Measurements from ENCODE around the gene DYRK1A.

DYRK1A gene

GRCh38 chr21:37372127-37372731 lies 5.7 kb downstream of the DYRK1A start:
- TF ChIP-seq, protein P1, sequence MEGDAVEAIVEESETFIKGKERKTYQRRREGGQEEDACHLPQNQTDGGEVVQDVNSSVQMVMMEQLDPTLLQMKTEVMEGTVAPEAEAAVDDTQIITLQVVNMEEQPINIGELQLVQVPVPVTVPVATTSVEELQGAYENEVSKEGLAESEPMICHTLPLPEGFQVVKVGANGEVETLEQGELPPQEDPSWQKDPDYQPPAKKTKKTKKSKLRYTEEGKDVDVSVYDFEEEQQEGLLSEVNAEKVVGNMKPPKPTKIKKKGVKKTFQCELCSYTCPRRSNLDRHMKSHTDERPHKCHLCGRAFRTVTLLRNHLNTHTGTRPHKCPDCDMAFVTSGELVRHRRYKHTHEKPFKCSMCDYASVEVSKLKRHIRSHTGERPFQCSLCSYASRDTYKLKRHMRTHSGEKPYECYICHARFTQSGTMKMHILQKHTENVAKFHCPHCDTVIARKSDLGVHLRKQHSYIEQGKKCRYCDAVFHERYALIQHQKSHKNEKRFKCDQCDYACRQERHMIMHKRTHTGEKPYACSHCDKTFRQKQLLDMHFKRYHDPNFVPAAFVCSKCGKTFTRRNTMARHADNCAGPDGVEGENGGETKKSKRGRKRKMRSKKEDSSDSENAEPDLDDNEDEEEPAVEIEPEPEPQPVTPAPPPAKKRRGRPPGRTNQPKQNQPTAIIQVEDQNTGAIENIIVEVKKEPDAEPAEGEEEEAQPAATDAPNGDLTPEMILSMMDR (conservative IDR thresholded peaks at IDR 0.05): no peak
- no peak overlapping the region for H3K27ac ChIP-seq

DNA sequence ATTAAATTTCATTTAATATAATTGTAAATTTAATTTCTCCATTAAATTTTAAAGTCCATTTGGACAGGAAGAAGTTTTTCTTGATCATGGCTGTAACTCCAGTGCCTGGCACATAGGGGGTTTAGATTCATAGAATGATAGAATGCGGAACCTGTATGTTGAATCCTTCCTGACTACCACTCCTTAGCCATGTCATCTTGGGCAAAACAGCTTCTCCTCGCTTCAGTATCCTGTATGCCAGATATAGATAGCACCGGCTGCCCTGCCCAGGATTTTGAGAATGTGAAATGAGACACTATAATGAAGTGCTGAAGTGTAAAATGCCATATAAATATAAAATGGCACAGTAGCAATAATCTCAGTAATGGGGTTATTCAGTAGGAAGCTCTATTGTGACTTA lies 6.4 kb downstream of the DYRK1A start:
- TF ChIP-seq, protein P1 (conservative IDR thresholded peaks at IDR 0.05): no peak
- H3K27ac ChIP-seq: no peak overlapping the region

- H3K27ac ChIP-seq: peak overlapping the region; percentile 12; the same call in 1 of the 2 replicates
- TF ChIP-seq, protein P1 (conservative IDR thresholded peaks at IDR 0.05): no peak
Observed at GRCh38 chr21:37373539-37373938, 7.0 kb downstream of the DYRK1A start.

GRCh38 chr21:37374027-37374426 lies 7.5 kb downstream of the DYRK1A start:
- TF ChIP-seq, protein P1 (conservative IDR thresholded peaks at IDR 0.05): no peak
- peak overlapping the region; percentile 12; the same call in 1 of the 2 replicates for H3K27ac ChIP-seq

- TF ChIP-seq, protein P1 (conservative IDR thresholded peaks at IDR 0.05): no peak
- H3K27ac ChIP-seq: no peak overlapping the region
Observed at GRCh38 chr21:37375866-37376574, 9.4 kb downstream of the DYRK1A start.

GRCh38 chr21:37378700-37379139 lies 12.1 kb downstream of the DYRK1A start:
- TF ChIP-seq, protein P1 (conservative IDR thresholded peaks at IDR 0.05): no peak
- H3K27ac ChIP-seq: no peak overlapping the region

DNA sequence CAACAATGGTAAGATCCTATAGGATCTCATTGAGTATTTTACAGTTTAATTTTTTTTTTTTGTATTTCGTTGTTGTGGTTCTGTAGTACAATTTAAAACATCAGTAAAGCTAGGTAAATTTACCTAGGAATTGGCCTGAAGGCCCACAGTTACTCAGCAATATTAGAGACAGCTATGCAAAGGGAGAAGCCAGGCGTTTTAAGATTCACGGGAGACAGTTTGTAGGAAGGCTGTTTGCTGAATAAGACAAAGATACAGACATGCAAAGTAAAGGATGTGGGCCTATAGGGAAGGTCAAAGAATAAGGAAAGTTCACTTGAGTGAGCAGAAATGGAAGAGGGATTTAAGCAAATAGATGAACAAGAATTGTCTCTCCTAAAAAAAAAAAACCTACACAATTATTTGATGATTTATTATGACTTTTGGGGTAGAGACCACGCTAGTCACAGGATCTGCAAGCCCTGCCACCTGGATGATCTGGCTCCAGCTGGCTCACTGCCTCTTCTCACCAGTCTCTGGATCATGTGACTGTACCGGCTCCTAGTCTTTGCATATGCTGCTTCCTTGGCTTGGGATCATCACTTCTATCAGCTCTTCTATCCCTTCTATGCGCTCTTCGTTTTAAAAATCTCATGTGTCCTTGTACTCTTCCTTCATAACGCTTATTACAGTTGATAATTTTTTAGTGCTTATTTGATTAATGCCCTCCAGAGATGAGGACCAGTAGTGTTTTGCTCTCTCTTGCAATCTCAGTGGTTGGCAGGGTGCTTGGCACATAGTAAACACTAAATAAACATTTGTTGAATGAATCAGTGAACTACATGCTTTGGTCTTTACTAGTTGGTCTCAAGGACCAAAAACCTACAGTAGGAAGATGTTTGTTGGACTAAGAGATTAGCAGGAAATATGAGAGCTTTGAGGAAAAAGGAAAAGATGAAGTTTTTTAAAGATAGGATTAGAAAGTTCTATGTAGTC lies 14.1 kb downstream of the DYRK1A start:
- TF ChIP-seq, protein P1 (conservative IDR thresholded peaks at IDR 0.05): no peak

More for the DNA sequence above, 14.1 kb downstream of the DYRK1A start:
- no peak overlapping the region for H3K27ac ChIP-seq

All from VCaP (cell line).